Measurements from ENCODE around the gene ZNF683.
A peak's percentile ranks its signal among the peaks of the same experiment; 100 is the strongest.
"Not testable (repeated sequence)": the region's sequence is repeated elsewhere in the genome, so short reads cannot be mapped to it uniquely, and the experiment has no call there.

ZNF683 gene

GRCh38 chr1:26336477-26337205, 35.9 kb downstream of the ZNF683 start:
- DNase-seq (ENCODE audit: low read depth), result peak; percentile 67

- no peak for DNase-seq (ENCODE audit: low read depth)
These were observed 36.6 kb downstream of the ZNF683 start for GRCh38 chr1:26335774-26336476.

- not testable (repeated sequence) for DNase-seq (ENCODE audit: low read depth)
These were observed 39.2 kb downstream of the ZNF683 start for GRCh38 chr1:26333312-26333711.

DNA sequence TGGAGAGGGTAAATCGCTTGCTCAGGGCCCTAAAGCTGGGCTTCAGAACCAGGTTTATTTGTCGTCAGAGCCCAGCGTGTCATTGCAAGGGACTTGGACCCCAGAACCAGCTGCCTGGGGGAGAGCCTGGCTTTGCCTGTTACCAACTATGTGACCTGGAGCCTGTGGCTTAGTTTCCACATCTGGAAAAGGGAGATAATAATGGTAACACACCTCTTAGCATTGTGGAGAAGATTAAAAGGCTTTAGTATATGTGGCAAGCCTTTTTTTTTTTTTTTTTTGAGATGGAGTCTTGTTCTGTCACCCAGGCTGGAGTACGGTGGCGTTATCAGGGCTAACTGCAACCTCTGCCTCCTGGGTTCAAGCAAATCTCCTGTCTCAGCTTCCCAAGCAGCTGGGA, 42.3 kb downstream of the ZNF683 start:
- DNase-seq (ENCODE audit: low read depth), result no peak

DNA sequence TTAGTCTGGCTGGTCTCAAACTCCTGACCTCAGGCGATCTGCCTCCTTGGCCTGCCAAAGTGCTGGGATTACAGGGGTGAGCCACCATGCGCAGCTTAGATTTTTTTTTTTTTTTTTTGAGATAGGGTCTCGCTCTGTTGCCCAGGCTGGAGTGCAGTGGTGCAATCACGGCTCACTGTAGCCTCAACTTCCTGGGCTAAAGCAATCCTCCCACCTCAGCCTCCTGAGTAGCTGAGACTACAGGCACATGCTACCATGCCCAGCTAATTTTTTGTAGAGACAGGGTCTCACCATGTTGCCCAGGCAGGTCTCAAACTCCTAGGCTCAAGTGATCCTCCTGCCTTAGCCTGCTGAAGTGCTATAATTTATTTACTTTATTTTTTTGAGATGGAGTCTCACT, 43.2 kb downstream of the ZNF683 start:
- DNase-seq (ENCODE audit: low read depth), result not testable (repeated sequence)

- no peak for DNase-seq (ENCODE audit: low read depth)
These were observed 44.0 kb downstream of the ZNF683 start for GRCh38 chr1:26328597-26328996.

DNA sequence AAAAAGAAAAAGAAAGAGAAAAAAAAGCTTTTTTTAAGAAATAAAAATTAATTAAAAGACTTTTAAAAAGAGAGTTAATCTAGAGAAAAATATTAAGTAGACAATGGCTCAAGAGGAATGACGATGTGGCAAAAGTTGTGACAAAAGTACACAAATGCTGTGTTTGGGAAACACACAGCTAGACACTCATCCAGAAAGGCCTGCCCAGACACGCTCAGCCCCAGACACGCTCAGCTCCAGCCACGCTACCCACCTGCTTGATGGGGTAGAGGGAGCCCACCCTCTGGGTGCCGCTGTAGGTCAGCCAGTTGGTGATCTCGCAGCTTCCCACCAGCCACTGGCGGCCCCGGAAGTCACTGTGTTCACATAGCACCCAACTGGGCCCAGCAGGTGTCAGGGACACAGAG, 44.6 kb downstream of the ZNF683 start:
- no peak for DNase-seq (ENCODE audit: low read depth)

DNA sequence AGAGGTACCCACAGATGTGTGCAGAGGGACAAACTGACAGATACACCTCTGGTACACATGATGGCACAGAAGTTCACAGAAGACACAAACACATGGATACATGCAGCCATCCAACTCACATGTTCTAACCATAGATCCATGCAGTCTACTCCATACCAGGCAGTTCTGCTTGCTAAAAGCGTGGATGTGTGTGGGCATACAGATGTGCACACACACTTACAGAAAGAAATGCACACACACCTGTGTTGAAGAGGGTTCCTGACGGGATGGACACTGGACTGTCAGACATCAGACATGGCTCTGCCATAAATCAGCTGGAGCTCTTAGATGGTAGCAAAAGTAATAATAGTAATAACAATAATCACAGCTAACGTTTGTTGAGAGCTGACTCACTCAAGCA, 48.0 kb downstream of the ZNF683 start:
- no peak for DNase-seq (ENCODE audit: low read depth)

DNA sequence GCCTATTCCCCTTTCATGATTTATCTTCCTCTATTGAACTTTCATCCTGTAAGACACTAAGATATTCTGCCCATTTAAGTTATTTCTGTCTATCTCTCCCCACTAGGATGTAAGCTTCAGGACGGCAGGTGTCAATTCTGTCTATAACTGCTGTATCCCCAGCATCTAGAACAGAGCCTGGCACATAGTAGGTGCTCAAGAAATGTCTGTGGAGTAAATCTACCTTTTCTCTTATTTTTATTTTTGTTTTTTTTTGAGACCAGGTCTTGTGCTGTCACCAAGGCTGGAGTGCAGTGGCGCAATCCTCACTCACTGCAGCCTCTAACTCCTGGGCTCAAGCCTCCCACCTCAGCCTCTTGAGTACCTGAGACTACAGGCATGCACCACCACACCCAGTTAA, 49.2 kb downstream of the ZNF683 start:
- DNase-seq (ENCODE audit: low read depth), result no peak

- no peak for DNase-seq (ENCODE audit: low read depth)
These were observed 50.6 kb downstream of the ZNF683 start for GRCh38 chr1:26322042-26322331.

DNA sequence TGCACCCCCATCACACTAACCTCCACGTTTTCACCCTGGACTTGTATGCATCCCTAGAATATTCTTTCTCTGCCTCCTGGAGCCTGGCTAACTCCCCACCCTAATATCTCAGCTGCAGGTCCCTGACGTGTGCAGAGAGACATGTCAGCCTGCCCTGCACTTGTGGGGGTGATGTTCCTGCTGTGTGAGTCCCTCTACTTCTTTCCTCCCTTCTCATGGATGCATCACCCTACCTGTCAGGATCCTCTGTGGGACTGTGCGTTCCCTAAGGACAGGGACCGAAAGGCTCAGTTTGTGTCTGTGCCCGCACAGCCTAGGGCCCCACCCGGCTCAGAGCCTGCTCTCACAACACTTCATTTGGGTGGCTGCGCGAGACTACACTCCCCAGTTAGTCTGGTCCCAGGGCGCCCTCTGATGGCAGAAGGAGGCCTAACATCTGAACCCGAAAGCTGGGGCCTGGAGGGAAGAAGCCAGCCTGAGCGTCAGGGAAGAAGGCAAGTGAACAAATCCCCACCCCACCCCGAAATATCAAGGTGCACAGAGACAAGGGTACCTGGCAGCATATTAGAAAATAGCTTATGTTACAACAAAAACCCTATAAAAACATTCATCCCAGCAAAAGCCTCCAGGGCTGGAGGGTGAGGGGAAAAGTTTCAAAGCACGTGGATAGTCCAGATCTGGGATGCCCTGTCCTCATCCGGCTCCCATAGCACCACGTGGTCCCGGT, 51.1 kb downstream of the ZNF683 start:
- DNase-seq (ENCODE audit: low read depth), result peak; percentile 88

DNA sequence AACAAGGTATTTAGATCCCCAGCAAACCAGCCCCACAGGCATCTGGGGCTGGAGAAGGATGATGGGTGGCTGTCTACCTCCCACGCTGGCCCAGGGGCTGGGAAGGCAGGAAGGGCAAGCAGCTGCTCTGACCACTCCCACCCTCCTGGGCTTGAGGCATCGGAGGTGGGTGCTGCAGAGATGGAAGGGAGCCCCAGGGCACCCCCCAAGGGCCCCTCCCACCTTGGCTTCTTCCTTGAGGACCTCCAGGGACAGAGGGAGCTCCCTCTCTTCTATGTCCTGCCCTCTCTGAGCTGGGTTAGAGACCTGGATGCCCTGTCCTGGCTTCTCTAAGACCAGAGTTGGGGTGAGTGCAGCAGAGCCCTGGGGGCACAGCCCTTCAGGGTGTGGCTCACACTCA, 51.7 kb downstream of the ZNF683 start:
- no peak for DNase-seq (ENCODE audit: low read depth)

- no peak for DNase-seq (ENCODE audit: low read depth)
These were observed 54.0 kb downstream of the ZNF683 start for GRCh38 chr1:26318338-26319064.

GRCh38 chr1:26317612-26318337, 54.8 kb downstream of the ZNF683 start, which contains the start of gene CD52:
CD52 (plus strand) TSS chr1:26317958; CDS start chr1:26318018, 60 bp downstream.
- no peak for DNase-seq (ENCODE audit: low read depth)

GRCh38 chr1:26317146-26317545, 55.4 kb downstream of the ZNF683 start:
- DNase-seq (ENCODE audit: low read depth), result no peak

DNA sequence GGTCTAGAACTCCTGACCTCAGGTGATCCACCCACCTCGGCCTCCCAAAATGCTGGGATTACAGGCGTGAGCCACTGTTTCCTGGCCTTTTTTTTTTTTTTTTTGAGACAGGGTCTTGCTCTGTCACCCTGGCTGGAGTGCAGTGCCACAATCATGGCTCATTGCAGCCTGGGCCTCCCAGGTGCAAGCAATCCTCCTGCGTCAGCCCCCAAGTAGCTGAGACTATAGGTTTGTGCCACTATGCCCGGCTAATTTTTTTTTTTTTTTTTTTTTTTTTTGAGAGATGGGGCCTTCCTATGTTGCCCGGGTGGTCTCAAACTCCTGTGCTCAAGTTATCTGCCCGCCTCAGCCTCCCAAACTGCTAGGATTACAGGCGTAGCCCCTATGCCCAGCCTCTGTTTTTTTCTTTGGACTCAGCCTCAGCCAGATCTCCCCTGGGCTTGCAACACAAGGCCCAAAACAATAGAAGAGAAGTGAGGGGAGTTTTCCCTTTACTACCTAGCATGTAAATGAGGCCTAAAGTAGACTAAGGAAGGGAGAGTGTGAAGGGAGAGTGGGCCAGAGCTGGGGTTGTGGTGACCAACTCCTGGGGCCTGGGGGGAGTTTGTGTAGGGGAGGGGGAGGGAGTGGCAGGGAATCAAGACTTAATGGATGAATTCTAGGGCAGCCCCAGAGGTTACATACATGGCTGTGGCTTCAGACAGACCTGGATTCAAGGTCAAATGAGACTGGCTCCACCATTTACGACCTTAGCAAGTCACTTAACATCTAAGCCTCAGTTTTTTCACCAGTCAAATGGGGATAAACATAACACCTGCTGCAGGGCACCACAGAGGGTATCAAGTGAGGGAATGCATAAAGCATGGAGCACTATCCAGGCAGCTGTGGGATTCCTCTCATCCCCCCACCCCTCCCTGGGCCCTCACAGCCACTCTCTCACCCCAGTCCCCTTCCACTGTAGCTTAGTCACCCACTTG, 56.4 kb downstream of the ZNF683 start:
- no peak for DNase-seq (ENCODE audit: low read depth)

GRCh38 chr1:26314501-26314900, 58.0 kb downstream of the ZNF683 start:
- no peak for DNase-seq (ENCODE audit: low read depth)

Measured in stimulated activated CD8-positive, alpha-beta memory T cell treated with anti-CD3 and anti-CD28 coated beads, Interleukin-15, amount 100 ng/mL, for 24 hours (primary cell).